Measurements from ENCODE around the gene MAPK6. TPM values are rescaled to one million over a fixed set of nuclear protein-coding genes. Genes with fewer than 3 reads are reported as not detected.

Gene MAPK6
- total RNA-seq, 2 donors from 2014 or later: 80.2 to 81.6 TPM

DNA sequence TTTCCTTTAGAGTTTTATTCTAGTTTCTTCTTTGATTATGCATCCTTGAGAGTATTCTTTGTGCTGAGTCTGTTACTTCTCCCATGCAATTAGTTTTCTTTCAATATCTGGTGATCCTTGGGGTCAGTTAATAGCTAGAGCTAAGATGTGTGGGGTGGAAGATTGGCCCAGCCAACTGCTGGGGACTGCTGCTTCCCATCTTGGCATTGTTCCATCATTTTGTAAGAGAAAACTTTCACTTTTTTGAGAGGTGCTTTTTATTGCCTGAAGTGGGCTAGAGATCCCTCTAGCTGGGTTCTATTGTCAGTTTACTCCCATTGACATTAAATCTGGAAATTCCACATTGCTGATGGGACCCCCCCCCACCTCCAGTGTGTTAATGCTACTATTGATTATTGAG lies 78.2 kb downstream of the MAPK6 start:
- H3K4me3 Mint-ChIP-seq: no peak overlapping the region
- H3K9me3 Mint-ChIP-seq: peaks cover 2% of the 10 kb centered on the region
- no peak for DNase-seq
- H3K4me1 Mint-ChIP-seq: peaks cover 7% of the 10 kb centered on the region
- Histone ChIP-seq H3K27me3 (ENCODE audit: control insufficient read depth, insufficient read depth, low read length, poor library complexity, severe bottlenecking) (no peaks in the 10 kb centered on the region), H3K9ac (ENCODE audit: extremely low read depth, low read length, poor library complexity, severe bottlenecking) (no peak overlapping the region), H3K27ac (ENCODE audit: low read depth, low read length) (no peak overlapping the region), H3K4me1 (ENCODE audit: control insufficient read depth, insufficient read depth, low read length) (no peaks in the 10 kb centered on the region), H3K9me3 (ENCODE audit: control insufficient read depth, low read length) (no peaks in the 10 kb centered on the region), H3K36me3 (ENCODE audit: control insufficient read depth, insufficient read depth, low read length) (no peaks in the 10 kb centered on the region), H3K4me3 (ENCODE audit: low read length) (no peak overlapping the region)
- H3K27ac Mint-ChIP-seq: no peak overlapping the region
- TF ChIP-seq, protein P1, sequence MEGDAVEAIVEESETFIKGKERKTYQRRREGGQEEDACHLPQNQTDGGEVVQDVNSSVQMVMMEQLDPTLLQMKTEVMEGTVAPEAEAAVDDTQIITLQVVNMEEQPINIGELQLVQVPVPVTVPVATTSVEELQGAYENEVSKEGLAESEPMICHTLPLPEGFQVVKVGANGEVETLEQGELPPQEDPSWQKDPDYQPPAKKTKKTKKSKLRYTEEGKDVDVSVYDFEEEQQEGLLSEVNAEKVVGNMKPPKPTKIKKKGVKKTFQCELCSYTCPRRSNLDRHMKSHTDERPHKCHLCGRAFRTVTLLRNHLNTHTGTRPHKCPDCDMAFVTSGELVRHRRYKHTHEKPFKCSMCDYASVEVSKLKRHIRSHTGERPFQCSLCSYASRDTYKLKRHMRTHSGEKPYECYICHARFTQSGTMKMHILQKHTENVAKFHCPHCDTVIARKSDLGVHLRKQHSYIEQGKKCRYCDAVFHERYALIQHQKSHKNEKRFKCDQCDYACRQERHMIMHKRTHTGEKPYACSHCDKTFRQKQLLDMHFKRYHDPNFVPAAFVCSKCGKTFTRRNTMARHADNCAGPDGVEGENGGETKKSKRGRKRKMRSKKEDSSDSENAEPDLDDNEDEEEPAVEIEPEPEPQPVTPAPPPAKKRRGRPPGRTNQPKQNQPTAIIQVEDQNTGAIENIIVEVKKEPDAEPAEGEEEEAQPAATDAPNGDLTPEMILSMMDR (conservative IDR thresholded peaks at IDR 0.05): no peak
- H3K27me3 Mint-ChIP-seq (ENCODE audit: insufficient read depth): no peaks in the 10 kb centered on the region
- H3K36me3 Mint-ChIP-seq (ENCODE audit: low read depth): no peaks in the 10 kb centered on the region

- Mint-ChIP-seq H3K27ac (no peak overlapping the region), H3K27me3 (ENCODE audit: insufficient read depth) (no peaks in the 10 kb centered on the region), H3K4me3 (no peak overlapping the region), H3K9me3 (peaks cover 2% of the 10 kb centered on the region), H3K4me1 (peaks cover 9% of the 10 kb centered on the region), H3K36me3 (ENCODE audit: low read depth) (no peaks in the 10 kb centered on the region)
- no peak overlapping the region for H3K9ac ChIP-seq (ENCODE audit: extremely low read depth, low read length, poor library complexity, severe bottlenecking)
- no peaks in the 10 kb centered on the region for H3K27me3 ChIP-seq (ENCODE audit: control insufficient read depth, insufficient read depth, low read length, poor library complexity, severe bottlenecking)
- H3K4me1 ChIP-seq (ENCODE audit: control insufficient read depth, insufficient read depth, low read length): no peaks in the 10 kb centered on the region
- H3K27ac ChIP-seq (ENCODE audit: low read depth, low read length): no peak overlapping the region
- no peaks in the 10 kb centered on the region for H3K9me3 ChIP-seq (ENCODE audit: control insufficient read depth, low read length)
- H3K4me3 ChIP-seq (ENCODE audit: low read length): no peak overlapping the region
- 100% methylated on average over 2 of the region's 2 CpGs; no CpG with 5 or more reads in 1 of the 2 experiments for WGBS, 2 experiments (ENCODE audit: insufficient coverage in 1 of 2, insufficient read length in 1 of 2)
- peak; percentile 1 for DNase-seq
- H3K36me3 ChIP-seq (ENCODE audit: control insufficient read depth, insufficient read depth, low read length): no peaks in the 10 kb centered on the region
- TF ChIP-seq, protein P1 (conservative IDR thresholded peaks at IDR 0.05): no peak
These were observed 79.3 kb downstream of the MAPK6 start for GRCh38 chr15:52098323-52098722.

DNA sequence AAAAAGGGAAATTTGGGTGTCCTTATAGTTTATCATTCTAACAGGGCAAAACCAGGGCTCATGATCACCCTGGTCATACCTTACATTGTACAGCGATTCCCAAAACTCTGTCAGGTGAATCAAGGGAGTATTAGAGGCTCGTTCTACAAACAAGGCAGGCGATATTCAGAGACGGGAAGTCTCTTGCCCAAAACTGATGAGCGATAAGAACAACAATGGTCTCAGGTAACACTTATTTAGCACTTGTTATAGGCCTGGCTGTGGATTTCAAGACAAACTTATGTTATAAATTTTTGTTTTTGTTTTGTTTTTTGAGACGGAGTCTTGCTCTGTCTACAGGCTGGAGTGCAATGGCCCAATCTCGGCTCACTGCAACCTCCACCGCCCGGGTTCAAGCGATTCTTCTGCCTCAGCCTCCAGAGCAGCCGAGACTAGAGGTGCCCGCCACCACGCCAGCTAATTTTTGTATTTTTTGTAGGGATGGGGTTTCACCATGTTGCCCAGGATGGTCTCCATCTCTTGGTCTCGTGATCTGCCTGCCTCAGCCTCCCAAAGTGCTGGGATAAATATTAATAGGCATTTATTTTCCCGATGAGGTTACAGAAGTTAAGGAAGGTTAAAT lies 80.7 kb downstream of the MAPK6 start:
- H3K9ac ChIP-seq (ENCODE audit: extremely low read depth, low read length, poor library complexity, severe bottlenecking): no peak overlapping the region
- Mint-ChIP-seq H3K9me3 (peaks cover 2% of the 10 kb centered on the region), H3K27ac (no peak overlapping the region), H3K27me3 (ENCODE audit: insufficient read depth) (no peaks in the 10 kb centered on the region), H3K36me3 (ENCODE audit: low read depth) (no peaks in the 10 kb centered on the region), H3K4me1 (peaks cover 11% of the 10 kb centered on the region), H3K4me3 (no peak overlapping the region)
- no peaks in the 10 kb centered on the region for H3K9me3 ChIP-seq (ENCODE audit: control insufficient read depth, low read length)
- TF ChIP-seq, protein P1 (conservative IDR thresholded peaks at IDR 0.05): no peak
- no peaks in the 10 kb centered on the region for H3K27me3 ChIP-seq (ENCODE audit: control insufficient read depth, insufficient read depth, low read length, poor library complexity, severe bottlenecking)
- peak; percentile 28 for DNase-seq
- H3K4me1 ChIP-seq (ENCODE audit: control insufficient read depth, insufficient read depth, low read length): no peaks in the 10 kb centered on the region
- no peaks in the 10 kb centered on the region for H3K36me3 ChIP-seq (ENCODE audit: control insufficient read depth, insufficient read depth, low read length)
- 91 to 99% methylated on average over 7 to 15 of the region's 15 CpGs for WGBS, 2 experiments (ENCODE audit: insufficient coverage in 1 of 2, insufficient read length in 1 of 2)
- no peak overlapping the region for H3K4me3 ChIP-seq (ENCODE audit: low read length)
- H3K27ac ChIP-seq (ENCODE audit: low read depth, low read length): no peak overlapping the region
